ENCODE data around the gene PRPF39.
"Not testable (repeated sequence)": the region's sequence is repeated elsewhere in the genome, so short reads cannot be mapped to it uniquely, and the experiment has no call there.

PRPF39 gene

GRCh38 chr14:45065956-45066355 lies 18.0 kb upstream of the PRPF39 start:
- Histone ChIP-seq H3K9me3 (ENCODE audit: control insufficient read depth, insufficient read depth, low read length) (no peaks in the 10 kb centered on the region), H3K9ac (ENCODE audit: low read depth, low read length) (no peak overlapping the region), H3K36me3 (ENCODE audit: insufficient read depth, low read length) (no peaks in the 10 kb centered on the region), H3K4me1 (ENCODE audit: insufficient read depth, low read length) (no peaks in the 10 kb centered on the region)

GRCh38 chr14:45066667-45067066 lies 17.2 kb upstream of the PRPF39 start:
- H3K9ac ChIP-seq (ENCODE audit: low read depth, low read length) = no peak overlapping the region
- H3K36me3 ChIP-seq (ENCODE audit: insufficient read depth, low read length) = no peaks in the 10 kb centered on the region
- no peaks in the 10 kb centered on the region for H3K4me1 ChIP-seq (ENCODE audit: insufficient read depth, low read length)
- H3K9me3 ChIP-seq (ENCODE audit: control insufficient read depth, insufficient read depth, low read length) = no peaks in the 10 kb centered on the region

GRCh38 chr14:45068396-45068795 lies 15.5 kb upstream of the PRPF39 start:
- H3K9me3 ChIP-seq (ENCODE audit: control insufficient read depth, insufficient read depth, low read length) = no peaks in the 10 kb centered on the region
- no peaks in the 10 kb centered on the region for H3K4me1 ChIP-seq (ENCODE audit: insufficient read depth, low read length)
- no peaks in the 10 kb centered on the region for H3K36me3 ChIP-seq (ENCODE audit: insufficient read depth, low read length)
- no peak overlapping the region for H3K9ac ChIP-seq (ENCODE audit: low read depth, low read length)

GRCh38 chr14:45070215-45070614 lies 13.7 kb upstream of the PRPF39 start:
- H3K9ac ChIP-seq (ENCODE audit: low read depth, low read length) = no peak overlapping the region
- H3K4me1 ChIP-seq (ENCODE audit: insufficient read depth, low read length) = no peaks in the 10 kb centered on the region
- H3K9me3 ChIP-seq (ENCODE audit: control insufficient read depth, insufficient read depth, low read length) = no peaks in the 10 kb centered on the region
- no peaks in the 10 kb centered on the region for H3K36me3 ChIP-seq (ENCODE audit: insufficient read depth, low read length)

GRCh38 chr14:45072126-45072525 lies 11.8 kb upstream of the PRPF39 start:
- Histone ChIP-seq H3K9ac (ENCODE audit: low read depth, low read length) (no peak overlapping the region), H3K36me3 (ENCODE audit: insufficient read depth, low read length) (no peaks in the 10 kb centered on the region), H3K9me3 (ENCODE audit: control insufficient read depth, insufficient read depth, low read length) (no peaks in the 10 kb centered on the region), H3K4me1 (ENCODE audit: insufficient read depth, low read length) (no peaks in the 10 kb centered on the region; the same call in 1 of the 2 replicates)

- Histone ChIP-seq H3K4me1 (ENCODE audit: insufficient read depth, low read length) (no peaks in the 10 kb centered on the region; the same call in 1 of the 2 replicates), H3K9me3 (ENCODE audit: control insufficient read depth, insufficient read depth, low read length) (no peaks in the 10 kb centered on the region), H3K36me3 (ENCODE audit: insufficient read depth, low read length) (no peaks in the 10 kb centered on the region), H3K9ac (ENCODE audit: low read depth, low read length) (no peak overlapping the region)
Measured at GRCh38 chr14:45073231-45073879, 10.6 kb upstream of the PRPF39 start.

- H3K9ac ChIP-seq (ENCODE audit: low read depth, low read length) = no peak overlapping the region
- H3K36me3 ChIP-seq (ENCODE audit: insufficient read depth, low read length) = no peaks in the 10 kb centered on the region
- H3K9me3 ChIP-seq (ENCODE audit: control insufficient read depth, insufficient read depth, low read length) = no peaks in the 10 kb centered on the region
- peaks cover 6% of the 10 kb centered on the region; the same call in 1 of the 2 replicates for H3K4me1 ChIP-seq (ENCODE audit: insufficient read depth, low read length)
Measured at GRCh38 chr14:45078323-45078722, 5.6 kb upstream of the PRPF39 start.

- H3K36me3 ChIP-seq (ENCODE audit: insufficient read depth, low read length); H3K4me1 ChIP-seq (ENCODE audit: insufficient read depth, low read length); H3K9me3 ChIP-seq (ENCODE audit: control insufficient read depth, insufficient read depth, low read length); H3K9ac ChIP-seq (ENCODE audit: low read depth, low read length): not testable (repeated sequence)
Measured at GRCh38 chr14:45080416-45080968, 3.4 kb upstream of the PRPF39 start.

- not testable (repeated sequence) for H3K9me3 ChIP-seq (ENCODE audit: control insufficient read depth, insufficient read depth, low read length); H3K36me3 ChIP-seq (ENCODE audit: insufficient read depth, low read length); H3K9ac ChIP-seq (ENCODE audit: low read depth, low read length)
- H3K4me1 ChIP-seq (ENCODE audit: insufficient read depth, low read length) = peaks cover 11% of the 10 kb centered on the region
Measured at GRCh38 chr14:45081096-45081495, 2.8 kb upstream of the PRPF39 start.

- no peaks in the 10 kb centered on the region for H3K9me3 ChIP-seq (ENCODE audit: control insufficient read depth, insufficient read depth, low read length)
- no peaks in the 10 kb centered on the region for H3K36me3 ChIP-seq (ENCODE audit: insufficient read depth, low read length)
- no peak overlapping the region for H3K9ac ChIP-seq (ENCODE audit: low read depth, low read length)
- H3K4me1 ChIP-seq (ENCODE audit: insufficient read depth, low read length) = peaks cover 11% of the 10 kb centered on the region; the same call in 1 of the 2 replicates
Measured at GRCh38 chr14:45082420-45082819, 1.5 kb upstream of the PRPF39 start.

GRCh38 chr14:45083617-45083975 lies 320 bp upstream of the PRPF39 start:
- H3K9ac ChIP-seq (ENCODE audit: low read depth, low read length) = peak overlapping the region; percentile 75
- no peaks in the 10 kb centered on the region for H3K9me3 ChIP-seq (ENCODE audit: control insufficient read depth, insufficient read depth, low read length)
- H3K4me1 ChIP-seq (ENCODE audit: insufficient read depth, low read length) = peaks cover 11% of the 10 kb centered on the region; the same call in 1 of the 2 replicates
- no peaks in the 10 kb centered on the region for H3K36me3 ChIP-seq (ENCODE audit: insufficient read depth, low read length)

- Histone ChIP-seq H3K4me1 (ENCODE audit: insufficient read depth, low read length) (peaks cover 11% of the 10 kb centered on the region; the same call in 1 of the 2 replicates), H3K9me3 (ENCODE audit: control insufficient read depth, insufficient read depth, low read length) (no peaks in the 10 kb centered on the region), H3K9ac (ENCODE audit: low read depth, low read length) (peak overlapping the region; percentile 98), H3K36me3 (ENCODE audit: insufficient read depth, low read length) (no peaks in the 10 kb centered on the region)
Measured at GRCh38 chr14:45084946-45085346, 1.0 kb downstream of the PRPF39 start.

GRCh38 chr14:45089813-45090212 lies 5.9 kb downstream of the PRPF39 start:
- H3K4me1 ChIP-seq (ENCODE audit: insufficient read depth, low read length) = peaks cover 5% of the 10 kb centered on the region; the same call in 1 of the 2 replicates
- no peaks in the 10 kb centered on the region for H3K36me3 ChIP-seq (ENCODE audit: insufficient read depth, low read length)
- H3K9ac ChIP-seq (ENCODE audit: low read depth, low read length) = no peak overlapping the region
- no peaks in the 10 kb centered on the region for H3K9me3 ChIP-seq (ENCODE audit: control insufficient read depth, insufficient read depth, low read length)

- peaks cover 8% of the 10 kb centered on the region for H3K36me3 ChIP-seq (ENCODE audit: insufficient read depth, low read length)
- no peaks in the 10 kb centered on the region for H3K9me3 ChIP-seq (ENCODE audit: control insufficient read depth, insufficient read depth, low read length)
- H3K4me1 ChIP-seq (ENCODE audit: insufficient read depth, low read length) = no peaks in the 10 kb centered on the region
- H3K9ac ChIP-seq (ENCODE audit: low read depth, low read length) = no peak overlapping the region
Measured at GRCh38 chr14:45091710-45092109, 7.8 kb downstream of the PRPF39 start.

- H3K9me3 ChIP-seq (ENCODE audit: control insufficient read depth, insufficient read depth, low read length) = no peaks in the 10 kb centered on the region
- H3K4me1 ChIP-seq (ENCODE audit: insufficient read depth, low read length) = no peaks in the 10 kb centered on the region
- no peak overlapping the region for H3K9ac ChIP-seq (ENCODE audit: low read depth, low read length)
- peaks cover 9% of the 10 kb centered on the region for H3K36me3 ChIP-seq (ENCODE audit: insufficient read depth, low read length)
Measured at GRCh38 chr14:45094275-45094674, 10.4 kb downstream of the PRPF39 start.

All from ES-I3 (cell line).